ELR (cell line): ENCODE measurements around the gene SDCCAG8.
"Not testable (repeated sequence)": the region's sequence is repeated elsewhere in the genome, so short reads cannot be mapped to it uniquely, and the experiment has no call there.

ENCODE experiments used
- DNase-seq: peaks from one replicate; pipeline ENCODE4 v3.0.0-alpha.2; 2015; ENCODE audit warnings: low read depth

Gene SDCCAG8

GRCh38 chr1:243335292-243335691, 79.5 kb downstream of the SDCCAG8 start:
- DNase-seq, result no peak

GRCh38 chr1:243336163-243336562, 80.3 kb downstream of the SDCCAG8 start:
- no peak for DNase-seq

- DNase-seq, result not testable (repeated sequence)
Observed at GRCh38 chr1:243338848-243339247, 83.0 kb downstream of the SDCCAG8 start.

- DNase-seq, result peak; percentile 69
Observed at GRCh38 chr1:243341074-243341473, 85.2 kb downstream of the SDCCAG8 start.

GRCh38 chr1:243343970-243344937, 88.4 kb downstream of the SDCCAG8 start:
- peak; percentile 65 for DNase-seq

- peak; percentile 18 for DNase-seq
Observed at GRCh38 chr1:243345205-243345604, 89.4 kb downstream of the SDCCAG8 start.

GRCh38 chr1:243346016-243346415, 90.2 kb downstream of the SDCCAG8 start:
- DNase-seq, result no peak

GRCh38 chr1:243346468-243346867, 90.6 kb downstream of the SDCCAG8 start:
- no peak for DNase-seq

- DNase-seq, result no peak
Observed at GRCh38 chr1:243348331-243348730, 92.5 kb downstream of the SDCCAG8 start.

GRCh38 chr1:243349128-243349527, 93.3 kb downstream of the SDCCAG8 start:
- no peak for DNase-seq

GRCh38 chr1:243351337-243351736, 95.5 kb downstream of the SDCCAG8 start:
- DNase-seq, result no peak

GRCh38 chr1:243354511-243355153, 98.8 kb downstream of the SDCCAG8 start:
- DNase-seq, result no peak

- DNase-seq, result no peak
Observed at GRCh38 chr1:243363832-243364231, 108.0 kb downstream of the SDCCAG8 start.

- no peak for DNase-seq
Observed at GRCh38 chr1:243364330-243364729, 108.5 kb downstream of the SDCCAG8 start.

- no peak for DNase-seq
Observed at GRCh38 chr1:243364866-243365265, 109.0 kb downstream of the SDCCAG8 start.

GRCh38 chr1:243367314-243367713, 111.5 kb downstream of the SDCCAG8 start:
- DNase-seq, result no peak

GRCh38 chr1:243374412-243374811, 118.6 kb downstream of the SDCCAG8 start:
- no peak for DNase-seq

GRCh38 chr1:243375596-243375995, 119.8 kb downstream of the SDCCAG8 start:
- no peak for DNase-seq

- no peak for DNase-seq
Observed at GRCh38 chr1:243378669-243379068, 122.8 kb downstream of the SDCCAG8 start.

GRCh38 chr1:243379208-243379607, 123.4 kb downstream of the SDCCAG8 start:
- DNase-seq, result no peak

- DNase-seq, result no peak
Observed at GRCh38 chr1:243379706-243380105, 123.9 kb downstream of the SDCCAG8 start.

- DNase-seq, result no peak
Observed at GRCh38 chr1:243388276-243388675, 132.4 kb downstream of the SDCCAG8 start.

- DNase-seq, result peak; percentile 15
Observed at GRCh38 chr1:243390162-243390791, 134.4 kb downstream of the SDCCAG8 start.
